Stomach smooth muscle (tissue), 2 donors: ENCODE results near the gene DNAH2.

ENCODE experiments used
- H3K27ac ChIP-seq: one replicate; pipeline ENCODE4 v1.7.0; 2013; ENCODE audit warnings: mild to moderate bottlenecking, low read length, inconsistent platforms
- H3K27me3 ChIP-seq, 2 donors: one replicate each; pipeline ENCODE4 v1.7.0; 2013; ENCODE audit warnings: low read length in 2 of 2; ENCODE audit not compliant: insufficient read depth in 2 of 2, control insufficient read depth in 1 of 2
- H3K36me3 ChIP-seq, 2 donors: one replicate each; pipeline ENCODE4 v1.7.0; 2013; ENCODE audit warnings: low read length in 2 of 2; ENCODE audit not compliant: control insufficient read depth in 2 of 2, insufficient read depth in 2 of 2
- H3K4me1 ChIP-seq: one replicate; pipeline ENCODE4 v1.7.0; 2013; ENCODE audit warnings: low read length; ENCODE audit not compliant: control insufficient read depth, insufficient read depth
- H3K4me3 ChIP-seq, 2 donors: one replicate each; pipeline ENCODE4 v1.7.0; 2013; ENCODE audit warnings: low read length in 2 of 2
- H3K9ac ChIP-seq, 2 donors: one replicate each; pipeline ENCODE4 v1.7.0; 2013; ENCODE audit warnings: low read length in 2 of 2, mild to moderate bottlenecking in 1 of 2
- H3K9me3 ChIP-seq, 2 donors: one replicate each; pipeline ENCODE4 v1.7.0; 2013; ENCODE audit warnings: low read length in 2 of 2; ENCODE audit not compliant: control insufficient read depth in 2 of 2
- donor health status: healthy.
- donor health status: Pancreatic carcinoma.

DNAH2 gene

GRCh38 chr17:7703584-7704479 lies 13.7 kb upstream of the DNAH2 start:
- Histone ChIP-seq H3K9ac (no peak overlapping the region), H3K9me3 (no peaks in the 10 kb centered on the region), H3K27me3 (peaks cover 42 to 49% of the 10 kb centered on the region in 2 donors), H3K36me3 (peaks cover 6 to 17% of the 10 kb centered on the region in 2 donors), H3K4me1 (peaks cover 16% of the 10 kb centered on the region), H3K27ac (no peak overlapping the region), H3K4me3 (no peak overlapping the region)

DNA sequence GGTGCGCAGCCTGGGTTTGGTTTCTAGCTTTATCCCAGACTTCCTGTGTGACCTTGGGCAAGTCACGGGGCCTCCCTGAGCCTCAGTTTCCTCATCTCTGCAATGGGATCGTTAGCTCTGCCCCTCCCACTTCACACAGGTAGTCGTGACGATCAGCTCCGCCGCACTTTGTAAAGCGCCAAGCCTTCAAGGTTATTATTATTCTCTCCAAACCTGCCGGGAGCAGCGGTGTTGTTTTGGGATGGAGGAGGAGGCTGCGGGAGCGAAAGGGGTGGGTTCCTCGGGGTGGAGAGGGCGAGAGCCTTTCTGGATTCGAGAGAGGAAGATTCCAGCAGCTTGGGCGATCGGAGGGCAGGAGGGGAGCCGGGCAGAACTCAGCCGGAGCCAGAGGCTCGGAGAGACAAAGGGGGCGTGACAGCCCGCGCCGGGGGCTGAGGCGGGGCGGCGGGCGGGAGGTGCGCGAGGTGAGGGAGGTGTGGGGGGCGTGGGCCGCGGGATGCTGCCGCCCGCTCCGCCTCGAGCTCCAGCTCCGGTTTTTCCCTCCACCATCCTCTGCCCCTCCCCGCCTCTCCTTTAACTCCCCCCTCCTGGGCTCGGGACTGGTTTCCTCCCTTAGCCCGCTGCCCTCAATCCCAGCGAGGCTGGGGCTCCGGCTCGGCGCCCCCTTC lies 12.8 kb upstream of the DNAH2 start, which contains the start of gene EFNB3:
TSS of gene EFNB3 (plus strand) at position 602 of the 668 bp plus-strand sequence. CDS start 397 bp downstream, outside the sequence.
- peaks cover 44 to 53% of the 10 kb centered on the region in 2 donors for H3K27me3 ChIP-seq
- H3K9me3 ChIP-seq: no peaks in the 10 kb centered on the region
- peak within 1 kb of the TSS in 1 of 2 donors; percentile 55 for H3K4me3 ChIP-seq
- H3K36me3 ChIP-seq: peaks cover 6 to 17% of the 10 kb centered on the region in 2 donors
- H3K4me1 ChIP-seq: peaks cover 16% of the 10 kb centered on the region
- H3K9ac ChIP-seq: no peak within 1 kb of the TSS
- no peak within 1 kb of the TSS for H3K27ac ChIP-seq

- peaks cover 6 to 17% of the 10 kb centered on the region in 2 donors for H3K36me3 ChIP-seq
- H3K27me3 ChIP-seq: peaks cover 52 to 61% of the 10 kb centered on the region in 2 donors
- H3K4me1 ChIP-seq: peaks cover 16% of the 10 kb centered on the region
- H3K9me3 ChIP-seq: no peaks in the 10 kb centered on the region
- H3K4me3 ChIP-seq: no peak overlapping the region
- no peak overlapping the region for H3K27ac ChIP-seq
- no peak overlapping the region for H3K9ac ChIP-seq
Measured at GRCh38 chr17:7705269-7706255, 12.0 kb upstream of the DNAH2 start.

DNA sequence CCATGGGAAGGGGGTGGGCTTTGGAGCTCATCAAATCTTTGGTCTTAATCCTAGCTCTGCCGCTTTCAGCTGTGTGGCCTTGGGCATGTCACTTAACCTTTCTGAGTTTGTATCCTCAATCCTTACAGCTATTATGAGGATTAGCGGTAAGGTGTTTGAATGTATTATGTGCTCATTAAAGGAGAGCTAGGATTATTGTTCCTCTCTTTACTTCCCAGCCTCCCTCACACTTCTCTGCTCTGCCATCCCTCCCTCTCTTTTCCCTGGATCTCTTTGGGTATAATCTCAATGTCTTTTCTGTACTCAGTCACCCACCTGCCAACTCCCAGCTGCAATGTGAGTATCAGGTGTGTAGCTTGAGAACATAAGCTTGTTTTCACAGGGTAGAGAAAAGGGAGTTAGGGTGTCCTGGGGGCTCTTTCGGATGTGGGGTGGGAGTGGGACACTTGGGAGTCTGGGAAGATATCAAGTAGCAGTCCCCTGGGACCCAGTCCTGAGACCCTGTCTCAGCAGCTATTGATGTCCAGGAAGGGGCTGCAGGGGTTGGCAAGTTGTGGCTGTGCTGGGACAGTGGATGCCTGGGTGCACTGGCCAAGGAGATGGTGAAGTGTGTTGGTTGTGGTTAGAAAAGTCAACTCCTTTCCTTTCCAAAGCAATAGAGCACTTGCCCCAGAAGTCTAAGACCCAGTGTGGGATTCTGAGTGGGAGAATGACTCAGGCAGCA lies 10.8 kb upstream of the DNAH2 start:
- peaks cover 16% of the 10 kb centered on the region for H3K4me1 ChIP-seq
- H3K27ac ChIP-seq: no peak overlapping the region
- no peak overlapping the region for H3K4me3 ChIP-seq
- peaks cover 64 to 70% of the 10 kb centered on the region in 2 donors for H3K27me3 ChIP-seq
- peaks cover under 1 to 11% of the 10 kb centered on the region in 2 donors for H3K36me3 ChIP-seq
- no peaks in the 10 kb centered on the region for H3K9me3 ChIP-seq
- no peak overlapping the region for H3K9ac ChIP-seq

DNA sequence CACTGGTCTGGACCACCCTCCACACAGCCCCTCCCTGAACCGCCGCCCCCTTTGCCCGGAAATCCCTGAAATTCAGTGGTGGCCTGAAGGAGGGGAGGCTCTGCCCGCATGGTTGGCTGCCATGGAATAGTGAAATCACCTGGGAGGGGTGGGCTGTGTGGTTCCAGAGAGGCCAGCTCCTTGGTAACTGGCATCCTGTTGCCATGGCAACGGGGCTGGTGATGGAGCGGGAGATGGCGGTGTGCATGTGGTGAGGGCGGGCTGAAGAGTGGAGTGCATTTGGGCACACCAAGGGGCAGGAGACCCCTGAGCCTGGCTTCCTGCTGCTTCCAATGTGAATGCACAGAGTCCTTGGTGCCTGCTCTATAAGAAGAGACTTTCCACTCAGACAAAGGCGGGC lies 10.1 kb upstream of the DNAH2 start:
- peaks cover 17% of the 10 kb centered on the region for H3K4me1 ChIP-seq

GRCh38 chr17:7707858-7708750 lies 9.4 kb upstream of the DNAH2 start:
- Histone ChIP-seq H3K27ac (no peak overlapping the region), H3K36me3 (no peaks in the 10 kb centered on the region), H3K9ac (no peak overlapping the region), H3K4me1 (peaks cover 18% of the 10 kb centered on the region), H3K27me3 (peaks cover 63 to 70% of the 10 kb centered on the region in 2 donors), H3K4me3 (no peak overlapping the region), H3K9me3 (no peaks in the 10 kb centered on the region)

More for the DNA sequence above, 10.1 kb upstream of the DNAH2 start:
- peaks cover 66 to 75% of the 10 kb centered on the region in 2 donors for H3K27me3 ChIP-seq
- H3K36me3 ChIP-seq: peaks cover 0 to 4% of the 10 kb centered on the region in 2 donors
- H3K27ac ChIP-seq: no peak overlapping the region
- no peak overlapping the region for H3K9ac ChIP-seq
- no peaks in the 10 kb centered on the region for H3K9me3 ChIP-seq
- no peak overlapping the region for H3K4me3 ChIP-seq

DNA sequence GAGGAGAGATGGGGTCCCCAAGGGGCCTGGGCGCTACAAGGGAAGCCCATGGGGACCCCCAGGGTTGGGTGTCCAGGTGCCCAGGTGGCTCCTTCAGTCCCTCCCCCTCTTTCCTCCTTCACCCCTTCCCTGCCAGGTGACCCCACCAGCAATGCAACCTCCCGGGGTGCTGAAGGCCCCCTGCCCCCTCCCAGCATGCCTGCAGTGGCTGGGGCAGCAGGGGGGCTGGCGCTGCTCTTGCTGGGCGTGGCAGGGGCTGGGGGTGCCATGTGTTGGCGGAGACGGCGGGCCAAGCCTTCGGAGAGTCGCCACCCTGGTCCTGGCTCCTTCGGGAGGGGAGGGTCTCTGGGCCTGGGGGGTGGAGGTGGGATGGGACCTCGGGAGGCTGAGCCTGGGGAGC lies 8.5 kb upstream of the DNAH2 start:
- no peak overlapping the region for H3K27ac ChIP-seq
- H3K4me3 ChIP-seq: no peak overlapping the region
- H3K9ac ChIP-seq: no peak overlapping the region
- H3K27me3 ChIP-seq: peaks cover 63 to 68% of the 10 kb centered on the region in 2 donors
- H3K36me3 ChIP-seq: no peaks in the 10 kb centered on the region
- H3K4me1 ChIP-seq: peaks cover 18% of the 10 kb centered on the region
- H3K9me3 ChIP-seq: no peaks in the 10 kb centered on the region

DNA sequence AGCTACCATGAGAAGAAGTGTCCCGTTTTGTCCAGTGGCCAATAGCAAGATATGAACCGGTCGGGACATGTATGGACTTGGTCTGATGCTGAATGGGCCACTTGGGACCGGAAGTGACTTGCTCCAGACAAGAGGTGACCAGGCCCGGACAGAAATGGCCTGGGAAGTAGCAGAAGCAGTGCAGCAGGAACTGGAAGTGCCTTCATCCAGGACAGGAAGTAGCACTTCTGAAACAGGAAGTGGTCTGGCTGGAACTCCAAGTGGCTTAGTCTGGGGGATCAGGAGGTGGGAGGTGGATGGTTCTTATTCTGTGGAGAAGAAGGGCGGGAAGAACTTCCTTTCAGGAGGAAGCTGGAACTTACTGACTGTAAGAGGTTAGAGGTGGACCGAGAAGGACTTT lies 7.2 kb upstream of the DNAH2 start:
- Histone ChIP-seq H3K9ac (no peak overlapping the region), H3K9me3 (no peaks in the 10 kb centered on the region), H3K4me3 (no peak overlapping the region), H3K27me3 (peaks cover 60 to 64% of the 10 kb centered on the region in 2 donors), H3K4me1 (peaks cover 6% of the 10 kb centered on the region), H3K27ac (no peak overlapping the region), H3K36me3 (no peaks in the 10 kb centered on the region)

- H3K9ac ChIP-seq: no peak overlapping the region
- no peak overlapping the region for H3K4me3 ChIP-seq
- no peak overlapping the region for H3K27ac ChIP-seq
- peaks cover 4% of the 10 kb centered on the region for H3K4me1 ChIP-seq
- H3K27me3 ChIP-seq: peaks cover 55 to 57% of the 10 kb centered on the region in 2 donors
- no peaks in the 10 kb centered on the region for H3K9me3 ChIP-seq
- no peaks in the 10 kb centered on the region for H3K36me3 ChIP-seq
Measured at GRCh38 chr17:7711051-7711755, 6.3 kb upstream of the DNAH2 start.
